GM23248 (cell line): ENCODE results near the gene TLE3.

Experiments
- EZH2 ChIP-seq: fragments of 200-600 bp; sonication (generic); IDR thresholded peaks from 2 replicates; pipeline ENCODE4 v1.6.1; 2018; ENCODE audit warnings: antibody characterized with exemption, mild to moderate bottlenecking; ENCODE audit not compliant: insufficient read depth, poor library complexity, severe bottlenecking
- EZH2phosphoT487 ChIP-seq: fragments of 200-600 bp; sonication (generic); IDR thresholded peaks from 2 replicates; pipeline ENCODE4 v1.6.1; 2018; ENCODE audit warnings: antibody characterized with exemption, moderate library complexity, mild to moderate bottlenecking, low read depth; ENCODE audit not compliant: insufficient read depth

DNA sequence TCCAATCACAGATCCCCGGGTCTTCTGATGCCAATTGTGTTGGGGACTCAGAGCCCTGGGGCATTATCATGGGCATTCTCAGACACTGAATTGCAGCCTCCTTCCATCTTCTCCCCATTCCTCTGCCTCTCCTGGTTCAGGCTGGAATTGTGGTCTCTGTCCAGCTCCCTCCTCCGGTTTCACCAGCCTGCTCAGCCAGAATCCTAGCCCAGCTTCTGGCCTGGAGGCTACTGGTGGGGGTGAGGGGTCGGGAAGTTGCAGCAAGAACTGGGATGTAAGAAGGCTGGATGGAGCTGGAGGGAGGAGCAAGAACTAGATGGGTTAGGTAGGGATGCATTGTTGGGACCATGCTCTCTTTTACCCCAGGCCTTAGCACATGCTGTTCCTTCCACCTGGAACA lies 53.5 kb downstream of the TLE3 start:
- TF ChIP-seq EZH2 (no peak), EZH2phosphoT487 (no peak)
